B cell (primary cell): ENCODE measurements around the gene DNASE1L3. TPM values are rescaled to one million over a fixed set of nuclear protein-coding genes. Genes with fewer than 3 reads are reported as not detected.
A peak's percentile ranks its signal among the peaks of the same experiment; 100 is the strongest.

ENCODE experiments used
- ATAC-seq: fragments of 200-7000 bp; cut with Tn5 transposase; one replicate; pipeline ENCODE4 v1.10.0; 2021; ENCODE audit warnings: low read depth, mild to moderate bottlenecking, moderate number of reproducible peaks, moderate library complexity
- CTCF ChIA-PET: fragments of 350-600 bp; sonication (Branson Sonifier 250); formaldehyde crosslinking; loops from one replicate; lab custom pipeline; 2021; ENCODE audit warnings: antibody characterized with exemption, inconsistent platforms; lab: Charles Lee
- POLR2A ChIA-PET: fragments of 350-600 bp; sonication (Branson Sonifier 250); formaldehyde crosslinking; loops from one replicate; lab custom pipeline; 2021; ENCODE audit warnings: antibody characterized with exemption; lab: Charles Lee
- DNase-seq: peaks from one replicate; pipeline ENCODE4 v3.0.0; 2013
- H2AFZ ChIP-seq: 2 replicates; pipeline ENCODE4 v1.6.1; 2012; ENCODE audit warnings: mild to moderate bottlenecking, low read depth, low read length; ENCODE audit not compliant: insufficient read depth, poor library complexity, severe bottlenecking
- H3K27ac ChIP-seq, 2 donors: 1 replicate in 1 of 2; 2 replicates in 1 of 2; pipeline ENCODE4 v1.5.1; 2012 to 2013; ENCODE audit warnings: low read length in 2 of 2, mild to moderate bottlenecking in 2 of 2, moderate library complexity in 1 of 2
- H3K27me3 ChIP-seq, 4 experiments: fragments of 200-600 bp in 1 of 4; sonication (generic) in 1 of 4; replicated peaks in 1 of 4; 1 replicate in 2 of 4; 2 replicates in 2 of 4; pipeline versions ENCODE4 v1.6.1 to v1.7.0; 2013 to 2016; ENCODE audit warnings: low read length in 3 of 4, mild to moderate bottlenecking in 2 of 4, mixed read lengths in 1 of 4, moderate library complexity in 1 of 4; ENCODE audit not compliant: insufficient read depth in 4 of 4, control insufficient read depth in 3 of 4; ENCODE audit errors: control extremely low read depth in 1 of 4
- H3K36me3 ChIP-seq, 2 experiments: replicated peaks in 1 of 2; 1 replicate in 1 of 2; 2 replicates in 1 of 2; pipeline versions ENCODE4 v1.6.1 to v1.7.1; 2013; ENCODE audit warnings: low read length in 1 of 2; ENCODE audit not compliant: insufficient read depth in 2 of 2, control insufficient read depth in 1 of 2; ENCODE audit errors: control extremely low read depth in 1 of 2, extremely low read depth in 1 of 2
- H3K4me1 ChIP-seq, 2 donors: fragments of 200-600 bp in 1 of 2; sonication (generic) in 1 of 2; 1 replicate in 1 of 2; 2 replicates in 1 of 2; pipeline versions ENCODE4 v1.5.1 to v1.6.1; 2013 to 2017; ENCODE audit warnings: low read length in 2 of 2; ENCODE audit not compliant: control insufficient read depth in 2 of 2, insufficient read depth in 2 of 2
- H3K4me2 ChIP-seq: replicated peaks from 2 replicates; pipeline ENCODE3; 2012; ENCODE audit warnings: mild to moderate bottlenecking, low read depth, low read length; ENCODE audit not compliant: poor library complexity, severe bottlenecking
- H3K4me3 ChIP-seq, 5 experiments: fragments of 200-600 bp in 1 of 5; sonication (generic) in 1 of 5; 1 replicate in 3 of 5; 2 replicates in 2 of 5; pipeline versions ENCODE4 v1.5.1 to v1.7.0; 2011 to 2016; ENCODE audit warnings: low read length in 4 of 5, mild to moderate bottlenecking in 4 of 5, low read depth in 2 of 5, control low read depth in 1 of 5, moderate library complexity in 1 of 5; ENCODE audit not compliant: insufficient read depth in 1 of 5; ENCODE audit errors: control extremely low read depth in 1 of 5, extremely low read depth in 1 of 5
- H3K79me2 ChIP-seq: fragments of 200-600 bp; sonication (generic); one replicate; pipeline ENCODE4 v1.6.0; 2016; ENCODE audit warnings: low read length; ENCODE audit not compliant: control insufficient read depth, insufficient read depth
- H3K9ac ChIP-seq: fragments of 200-600 bp; sonication (generic); 2 replicates; pipeline ENCODE4 v1.6.1; 2017; ENCODE audit warnings: mild to moderate bottlenecking, low read length, moderate library complexity
- H3K9me3 ChIP-seq, 3 donors: one replicate each; pipeline versions ENCODE4 v1.6.1 to v1.7.1; 2013; ENCODE audit warnings: low read length in 2 of 3; ENCODE audit not compliant: control insufficient read depth in 2 of 3, insufficient read depth in 1 of 3; ENCODE audit errors: control extremely low read depth in 1 of 3
- H4K20me1 ChIP-seq: 2 replicates; pipeline ENCODE4 v1.6.0; 2012; ENCODE audit warnings: mild to moderate bottlenecking, low read length; ENCODE audit not compliant: insufficient read depth, control insufficient read depth, poor library complexity, severe bottlenecking
- H3K27ac Mint-ChIP-seq: one replicate; pipeline ENCODE4 v1.8.0; 2021; ENCODE audit warnings: mixed read lengths
- H3K27me3 Mint-ChIP-seq: one replicate; pipeline ENCODE4 v1.8.0; 2021; ENCODE audit warnings: mixed read lengths
- H3K4me1 Mint-ChIP-seq: one replicate; pipeline ENCODE4 v1.8.0; 2021; ENCODE audit warnings: mixed read lengths
- H3K4me3 Mint-ChIP-seq: one replicate; pipeline ENCODE4 v1.8.0; 2021; ENCODE audit warnings: mixed read lengths
- H3K9me3 Mint-ChIP-seq: one replicate; pipeline ENCODE4 v1.8.0; 2022; ENCODE audit warnings: mixed read lengths; ENCODE audit not compliant: insufficient read depth
- EZH2 ChIP-seq: IDR thresholded peaks from 2 replicates; pipeline ENCODE4 v1.6.1; 2012; ENCODE audit warnings: borderline replicate concordance, low read depth, mild to moderate bottlenecking, moderate library complexity, low read length; ENCODE audit not compliant: insufficient read depth, poor library complexity, severe bottlenecking
- WGBS: methylation state at CpG from one replicate; pipeline ENCODE4 v1.1.5; 2013; ENCODE audit warnings: missing lambda C conversion rate; ENCODE audit not compliant: insufficient coverage; 5-methylcytosine and 5-hydroxymethylcytosine counted together
- intact Hi-C: fragments of 100-400 bp; cut with micrococcal nuclease; formaldehyde crosslinking; loops from one replicate; pipeline ENCODE4 v1.10.0; 2022
- polyA plus RNA-seq: library from polyadenylated mRNA; depleted of rRNA; stranded (reverse); fragments of >200 nt; gene quantifications from 2 replicates; pipeline ENCODE4 v1.2.3, GENCODE V29; 2012
- total RNA-seq, 2 donors: library from RNA; stranded (reverse); fragments of 120-200 nt in 1 of 2; gene quantifications; 1 replicate in 1 of 2; 2 replicates in 1 of 2; pipeline versions ENCODE4 v1.2.3 to v1.2.4, GENCODE V29; 2013 to 2022
- TF ChIP-seq, protein P1 (sequence below): fragments of 200-600 bp; IDR thresholded peaks from one replicate; pipeline ENCODE4 v1.8.0; 2022; ENCODE audit warnings: antibody characterized with exemption, mild to moderate bottlenecking

Gene DNASE1L3
- total and polyA plus RNA-seq, 2 donors (not counting 1 experiment from before 2014, with no cell fraction given): 0.39 to 2.6 TPM

DNA sequence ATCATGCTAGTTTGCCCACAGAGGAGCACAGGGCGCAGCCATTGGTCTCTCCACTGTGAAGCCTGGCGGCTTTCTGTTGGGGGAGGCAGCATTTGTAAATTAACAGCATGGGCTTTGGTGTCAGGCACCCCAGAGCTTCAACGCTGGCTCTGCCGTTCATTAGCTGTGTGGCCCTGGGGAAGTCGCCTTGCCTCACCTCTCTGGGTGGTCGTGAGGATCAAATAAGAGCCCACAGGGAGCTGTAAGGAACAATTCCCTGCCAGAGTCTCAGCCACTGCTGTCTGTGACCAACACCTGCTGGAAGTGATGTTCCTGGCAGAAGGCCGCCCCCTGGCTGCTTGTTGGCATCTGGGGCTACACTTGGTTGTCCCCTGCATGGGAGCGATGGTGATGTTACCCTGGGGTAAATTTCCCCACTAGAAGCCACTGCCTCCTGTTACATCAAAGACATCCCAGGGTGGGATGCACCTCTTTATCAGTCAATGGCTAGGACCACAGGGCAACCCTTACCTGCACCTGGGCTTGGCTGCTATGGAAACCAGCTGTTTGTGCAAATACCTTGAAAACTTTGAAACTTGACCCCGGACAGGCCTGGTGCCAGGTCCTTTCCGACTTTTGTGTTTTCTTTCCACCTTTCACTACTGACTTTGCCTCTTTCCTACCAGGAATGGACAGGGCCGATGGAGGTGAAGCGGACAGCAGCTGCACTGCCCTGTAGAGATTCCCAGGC is 36.9 kb downstream of the DNASE1L3 start:
- Mint-ChIP-seq H3K4me1 (peaks cover 14% of the 10 kb centered on the region), H3K9me3 (no peaks in the 10 kb centered on the region), H3K27me3 (no peaks in the 10 kb centered on the region), H3K4me3 (no peak overlapping the region), H3K27ac (no peak overlapping the region)
- intact Hi-C loops: loop anchor here (10.0 kb wide), 1 partner anchor 59 kb away; no protein-coding TSS in a partner anchor
- no peaks in the 10 kb centered on the region for H3K79me2 ChIP-seq
- TF ChIP-seq EZH2: no peak
- TF ChIP-seq, protein P1, sequence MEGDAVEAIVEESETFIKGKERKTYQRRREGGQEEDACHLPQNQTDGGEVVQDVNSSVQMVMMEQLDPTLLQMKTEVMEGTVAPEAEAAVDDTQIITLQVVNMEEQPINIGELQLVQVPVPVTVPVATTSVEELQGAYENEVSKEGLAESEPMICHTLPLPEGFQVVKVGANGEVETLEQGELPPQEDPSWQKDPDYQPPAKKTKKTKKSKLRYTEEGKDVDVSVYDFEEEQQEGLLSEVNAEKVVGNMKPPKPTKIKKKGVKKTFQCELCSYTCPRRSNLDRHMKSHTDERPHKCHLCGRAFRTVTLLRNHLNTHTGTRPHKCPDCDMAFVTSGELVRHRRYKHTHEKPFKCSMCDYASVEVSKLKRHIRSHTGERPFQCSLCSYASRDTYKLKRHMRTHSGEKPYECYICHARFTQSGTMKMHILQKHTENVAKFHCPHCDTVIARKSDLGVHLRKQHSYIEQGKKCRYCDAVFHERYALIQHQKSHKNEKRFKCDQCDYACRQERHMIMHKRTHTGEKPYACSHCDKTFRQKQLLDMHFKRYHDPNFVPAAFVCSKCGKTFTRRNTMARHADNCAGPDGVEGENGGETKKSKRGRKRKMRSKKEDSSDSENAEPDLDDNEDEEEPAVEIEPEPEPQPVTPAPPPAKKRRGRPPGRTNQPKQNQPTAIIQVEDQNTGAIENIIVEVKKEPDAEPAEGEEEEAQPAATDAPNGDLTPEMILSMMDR: no peak
- H3K36me3 ChIP-seq: peaks cover 0 to 5% of the 10 kb centered on the region in 2 experiments
- no peak overlapping the region for H3K4me2 ChIP-seq
- CTCF ChIA-PET: interaction anchor here (1.0 to 3.4 kb wide), 4 partner anchors 26 to 166 kb away, joined by 3 to 21 read pairs (median 5); partner anchors contain the start of gene FLNB
- H3K27ac ChIP-seq: no peak overlapping the region
- peaks cover 0 to 8% (median 3%) of the 10 kb centered on the region in 4 experiments for H3K27me3 ChIP-seq
- WGBS: 80% methylated on average over 12 of the region's 12 CpGs
- POLR2A ChIA-PET: interaction anchor here (0.6 kb wide), 1 partner anchor 145 kb away, joined by 3 read pairs; no protein-coding TSS in a partner anchor
- peak; percentile 62 for DNase-seq
- no peak overlapping the region for H3K9ac ChIP-seq
- H3K4me3 ChIP-seq: no peak overlapping the region
- no peaks in the 10 kb centered on the region for H3K9me3 ChIP-seq
- peaks cover 14 to 16% of the 10 kb centered on the region in 2 donors for H3K4me1 ChIP-seq
- no peaks in the 10 kb centered on the region for H4K20me1 ChIP-seq
- no peak overlapping the region for H2AFZ ChIP-seq
- ATAC-seq: no peak
